SK-N-SH (cell line): ENCODE data around the gene CASP9. TPM values are rescaled to one million over a fixed set of nuclear protein-coding genes. Genes with fewer than 3 reads are reported as not detected.

ENCODE experiments used
- CTCF ChIA-PET: fragments of 300-600, 350-600 bp; formaldehyde crosslinking; extraction: SDS; loops from one replicate; lab custom pipeline; 2021; lab: Yijun Ruan, JAX
- POLR2A ChIA-PET: fragments of 350-600 bp; sonication (Branson Sonifier 250); formaldehyde crosslinking; extraction: SDS; loops from one replicate; lab custom pipeline; 2020; ENCODE audit warnings: antibody characterized with exemption, inconsistent platforms; lab: Yijun Ruan, JAX
- DNase-seq: peaks from one replicate; pipeline ENCODE4 v3.0.0; 2012
- H2AFZ ChIP-seq: fragments of 200-600 bp; sonication (generic); 2 replicates; pipeline ENCODE4 v1.8.1; 2016; ENCODE audit warnings: antibody characterized with exemption, mild to moderate bottlenecking, low read depth
- H3F3A ChIP-seq: fragments of 200-600 bp; sonication (generic); replicated peaks from 2 replicates; pipeline ENCODE3; 2016; ENCODE audit warnings: antibody characterized with exemption, mild to moderate bottlenecking; ENCODE audit not compliant: insufficient read depth
- H3K27ac ChIP-seq, 2 experiments: fragments of 200-500 bp in 1 of 2; fragments of 200-600 bp in 1 of 2; sonication (Bioruptor generic) in 1 of 2; sonication (generic), shearing (Covaris generic) in 1 of 2; 2 replicates each; pipeline versions ENCODE4 v1.5.1 to v1.6.1; 2014 to 2016; ENCODE audit warnings: low read depth in 2 of 2, inconsistent platforms in 1 of 2, low read length in 1 of 2, mild to moderate bottlenecking in 1 of 2, mixed read lengths in 1 of 2
- H3K27me3 ChIP-seq: fragments of 200-600 bp; sonication (generic), shearing (Covaris generic); 2 replicates; pipeline ENCODE4 v1.6.1; 2016; ENCODE audit warnings: mixed run types; ENCODE audit not compliant: insufficient read depth
- H3K36me3 ChIP-seq, 2 experiments: fragments of 200-500 bp in 1 of 2; fragments of 200-600 bp in 1 of 2; sonication (Bioruptor generic) in 1 of 2; sonication (generic) in 1 of 2; replicated peaks in 1 of 2; 2 replicates each; pipeline versions ENCODE3 to v1.5.1; 2014 to 2016; ENCODE audit warnings: low read length in 1 of 2, mild to moderate bottlenecking in 1 of 2; ENCODE audit not compliant: insufficient read depth in 2 of 2, control insufficient read depth in 1 of 2
- H3K4me1 ChIP-seq, 2 experiments: fragments of 200-500 bp in 1 of 2; fragments of 200-600 bp in 1 of 2; sonication (Bioruptor generic) in 1 of 2; sonication (generic), shearing (Covaris generic) in 1 of 2; 2 replicates each; pipeline versions ENCODE4 v1.5.1 to v1.6.1; 2014 to 2016; ENCODE audit warnings: low read depth in 1 of 2, low read length in 1 of 2, mixed run types in 1 of 2; ENCODE audit not compliant: insufficient read depth in 2 of 2, control insufficient read depth in 1 of 2
- H3K4me2 ChIP-seq: fragments of 200-600 bp; sonication (generic), shearing (Covaris generic); 2 replicates; pipeline ENCODE4 v1.6.1; 2017; ENCODE audit warnings: mixed run types
- H3K4me3 ChIP-seq, 2 experiments: fragments of 200-500 bp in 1 of 2; fragments of 200-600 bp in 1 of 2; sonication (Bioruptor generic) in 1 of 2; sonication (generic), shearing (Covaris generic) in 1 of 2; 2 replicates each; pipeline versions ENCODE4 v1.5.1 to v1.8.1; 2014 to 2016; ENCODE audit warnings: low read depth in 2 of 2, inconsistent platforms in 1 of 2, low read length in 1 of 2, mild to moderate bottlenecking in 1 of 2, mixed read lengths in 1 of 2, moderate library complexity in 1 of 2
- H3K79me2 ChIP-seq: fragments of 200-600 bp; sonication (generic); 2 replicates; pipeline ENCODE4 v1.8.1; 2017; ENCODE audit warnings: mild to moderate bottlenecking; ENCODE audit not compliant: insufficient read depth
- H3K9ac ChIP-seq: fragments of 200-600 bp; sonication (generic); 2 replicates; pipeline ENCODE4 v1.6.1; 2017; ENCODE audit warnings: mixed run types
- H3K9me2 ChIP-seq: fragments of 200-600 bp; sonication (generic); 2 replicates; pipeline ENCODE4 v1.6.1; 2017; ENCODE audit warnings: mixed run types
- H3K9me3 ChIP-seq: fragments of 200-600 bp; sonication (generic); 2 replicates; pipeline ENCODE4 v1.6.1; 2017; ENCODE audit warnings: mixed run types, mild to moderate bottlenecking, moderate library complexity
- H4K20me1 ChIP-seq: fragments of 200-600 bp; sonication (generic); 2 replicates; pipeline ENCODE4 v1.6.1; 2017; ENCODE audit warnings: mild to moderate bottlenecking, mixed run types; ENCODE audit not compliant: insufficient read depth
- ELF1 ChIP-seq: IDR thresholded peaks from 2 replicates; pipeline ENCODE4 v1.4.0; 2012
- EP300 ChIP-seq, 2 experiments: IDR thresholded peaks; 2 replicates each; pipeline versions ENCODE4 v1.4.0 to v1.6.1; 2012; ENCODE audit warnings: borderline replicate concordance in 1 of 2, low read depth in 1 of 2, low read length in 1 of 2
- EZH2phosphoT487 ChIP-seq: fragments of 200-600 bp; sonication (generic); IDR thresholded peaks from 2 replicates; pipeline ENCODE4 v1.6.1; 2017; ENCODE audit warnings: low read depth, mixed run types, mild to moderate bottlenecking, antibody characterized with exemption, moderate library complexity, borderline replicate concordance
- FOSL2 ChIP-seq: IDR thresholded peaks from 2 replicates; pipeline ENCODE4 v1.4.0; 2012; ENCODE audit warnings: low read depth, mild to moderate bottlenecking, moderate library complexity, borderline replicate concordance
- JUND ChIP-seq: IDR thresholded peaks from 2 replicates; pipeline ENCODE4 v1.4.0; 2012
- MXI1 ChIP-seq: IDR thresholded peaks from 2 replicates; pipeline ENCODE4 v1.6.1; 2012; ENCODE audit warnings: mild to moderate bottlenecking, low read depth, low read length, improper control_type of control experiment
- NRF1 ChIP-seq: IDR thresholded peaks from 2 replicates; pipeline ENCODE4 v1.6.1; 2012; ENCODE audit warnings: low read depth, mild to moderate bottlenecking, low read length
- PBX3 ChIP-seq: IDR thresholded peaks from 2 replicates; pipeline ENCODE4; 2012
- POLR2AphosphoS5 ChIP-seq: IDR thresholded peaks from 2 replicates; pipeline ENCODE4 v1.6.1; 2012; ENCODE audit warnings: low read depth, low read length
- RCOR1 ChIP-seq: fragments of 150-350 bp; IDR thresholded peaks from 2 replicates; pipeline ENCODE4 v1.6.1; 2017; ENCODE audit warnings: antibody characterized with exemption, low read length
- RXRA ChIP-seq: IDR thresholded peaks from 2 replicates; pipeline ENCODE4 v1.4.0; 2012; ENCODE audit warnings: low read depth, mild to moderate bottlenecking, borderline replicate concordance
- SIN3A ChIP-seq: IDR thresholded peaks from 2 replicates; pipeline ENCODE4 v1.6.1; 2012; ENCODE audit warnings: low read depth, mild to moderate bottlenecking, low read length, moderate library complexity, borderline replicate concordance
- SMC3 ChIP-seq: IDR thresholded peaks from 2 replicates; pipeline ENCODE4 v1.6.1; 2012; ENCODE audit warnings: low read depth, low read length, improper control_type of control experiment
- TAF1 ChIP-seq: IDR thresholded peaks from 2 replicates; pipeline ENCODE4 v1.6.1; 2012; ENCODE audit warnings: low read depth, mild to moderate bottlenecking, low read length, moderate library complexity, borderline replicate concordance
- TCF12 ChIP-seq: IDR thresholded peaks from 2 replicates; pipeline ENCODE4 v1.4.0; 2012
- USF1 ChIP-seq: IDR thresholded peaks from 2 replicates; pipeline ENCODE4 v1.4.0; 2012; ENCODE audit warnings: low read depth, borderline replicate concordance
- USF2 ChIP-seq: fragments of 150-350 bp; IDR thresholded peaks from 2 replicates; pipeline ENCODE4 v1.6.1; 2017; ENCODE audit warnings: antibody characterized with exemption, low read length, low read depth, borderline replicate concordance
- ZBTB33 ChIP-seq: IDR thresholded peaks from 2 replicates; pipeline ENCODE4 v1.4.0; 2012; ENCODE audit warnings: low read depth, borderline replicate concordance
- WGBS: methylation state at CpG from one replicate; pipeline ENCODE4 v1.1.6; 2017; ENCODE audit warnings: low lambda C conversion rate; 5-methylcytosine and 5-hydroxymethylcytosine counted together
- polyA plus RNA-seq, 3 experiments: library from polyadenylated mRNA; depleted of rRNA; stranded (reverse); fragments of >200 nt; gene quantifications; 2 replicates each; pipeline ENCODE4 v1.2.3, GENCODE V29; 2012

CASP9 gene
- polyA plus RNA-seq, 1 of the 3 experiments (the other 2 are of a cell fraction), result 16.9 TPM

GRCh38 chr1:15557594-15557993 is 33.6 kb upstream of the CASP9 start:
- WGBS, result 95% methylated on average over 2 of the region's 2 CpGs
- TF ChIP-seq TCF12 (no peak), POLR2AphosphoS5 (no peak), EZH2phosphoT487 (no peak), NRF1 (no peak), RXRA (no peak), USF1 (no peak), MXI1 (no peak), ELF1 (no peak), USF2 (no peak), SIN3A (no peak), PBX3 (no peak), FOSL2 (no peak), ZBTB33 (no peak), SMC3 (no peak), EP300 (IDR thresholded peaks at IDR 0.05; ENCODE audit: borderline replicate concordance in 1 of 2, low read depth in 1 of 2, low read length in 1 of 2) (no peak)
- DNase-seq, result no peak
- no peaks in the 10 kb centered on the region for H3K4me1 ChIP-seq
- H4K20me1 ChIP-seq, result no peaks in the 10 kb centered on the region
- H3K4me3 ChIP-seq, result no peak overlapping the region
- H3K36me3 ChIP-seq, result peaks cover 23 to 35% of the 10 kb centered on the region in 2 experiments
- ChIA-PET POLR2A (no interaction called here), CTCF (no interaction called here)
- H2AFZ ChIP-seq, result no peak overlapping the region
- H3K4me2 ChIP-seq, result no peak overlapping the region
- no peak overlapping the region for H3K27ac ChIP-seq
- no peaks in the 10 kb centered on the region for H3K9me3 ChIP-seq
- H3K27me3 ChIP-seq, result no peaks in the 10 kb centered on the region
- no peaks in the 10 kb centered on the region for H3K79me2 ChIP-seq
- no peak overlapping the region for H3K9ac ChIP-seq
- peaks cover 3% of the 10 kb centered on the region for H3F3A ChIP-seq
- no peaks in the 10 kb centered on the region for H3K9me2 ChIP-seq

GRCh38 chr1:15557008-15557407 is 33.0 kb upstream of the CASP9 start:
- Histone ChIP-seq H3F3A (peaks cover 3% of the 10 kb centered on the region), H4K20me1 (no peaks in the 10 kb centered on the region), H3K9me2 (no peaks in the 10 kb centered on the region), H3K36me3 (peaks cover 21 to 35% of the 10 kb centered on the region in 2 experiments), H3K9me3 (no peaks in the 10 kb centered on the region), H3K4me1 (no peaks in the 10 kb centered on the region), H2AFZ (no peak overlapping the region), H3K27me3 (no peaks in the 10 kb centered on the region), H3K9ac (no peak overlapping the region), H3K27ac (no peak overlapping the region), H3K4me3 (no peak overlapping the region), H3K4me2 (no peak overlapping the region), H3K79me2 (no peaks in the 10 kb centered on the region)
- CTCF ChIA-PET, result no interaction called here
- no peak for DNase-seq
- 95% methylated on average over 2 of the region's 2 CpGs for WGBS
- POLR2A ChIA-PET, result no interaction called here
- TF ChIP-seq RXRA, result no peak
- TF ChIP-seq EP300 (IDR thresholded peaks at IDR 0.05; ENCODE audit: borderline replicate concordance in 1 of 2, low read depth in 1 of 2, low read length in 1 of 2), result no peak
- TF ChIP-seq MXI1, result no peak
- TF ChIP-seq EZH2phosphoT487, result no peak
- TF ChIP-seq RCOR1, result no peak
- TF ChIP-seq FOSL2, result no peak
- no peak for TF ChIP-seq TAF1
- TF ChIP-seq TCF12, result no peak
- no peak for TF ChIP-seq ZBTB33
- TF ChIP-seq USF1, result no peak
- no peak for TF ChIP-seq JUND
- no peak for TF ChIP-seq POLR2AphosphoS5
- no peak for TF ChIP-seq USF2
